Fibroblast of villous mesenchyme (primary cell): Measurements from ENCODE around the gene DUSP1. TPM values are rescaled to one million over a fixed set of nuclear protein-coding genes. Genes with fewer than 3 reads are reported as not detected.
A peak's percentile ranks its signal among the peaks of the same experiment; 100 is the strongest.
"Not testable (repeated sequence)": the region's sequence is repeated elsewhere in the genome, so short reads cannot be mapped to it uniquely, and the experiment has no call there.

ENCODE experiments used
- DNase-seq: peaks from one replicate; pipeline ENCODE4 v3.0.0-alpha.2; 2010; ENCODE audit warnings: low read depth
- H3K4me3 ChIP-seq: 2 replicates; pipeline ENCODE4 v1.5.1; 2011; ENCODE audit warnings: low read depth, mild to moderate bottlenecking, low read length
- total RNA-seq: library from RNA; depleted of rRNA; stranded (reverse); fragments of >200 nt; gene quantifications from 2 replicates; pipeline ENCODE4 v1.2.3, GENCODE V29; 2012
- TF ChIP-seq, protein P1 (sequence below): IDR thresholded peaks from 2 replicates; pipeline ENCODE4 v1.5.1; 2012; ENCODE audit warnings: low read depth, mild to moderate bottlenecking, low read length; ENCODE audit not compliant: insufficient read depth

The DUSP1 gene
- total RNA-seq, 1 donor, result 246 TPM

DNA sequence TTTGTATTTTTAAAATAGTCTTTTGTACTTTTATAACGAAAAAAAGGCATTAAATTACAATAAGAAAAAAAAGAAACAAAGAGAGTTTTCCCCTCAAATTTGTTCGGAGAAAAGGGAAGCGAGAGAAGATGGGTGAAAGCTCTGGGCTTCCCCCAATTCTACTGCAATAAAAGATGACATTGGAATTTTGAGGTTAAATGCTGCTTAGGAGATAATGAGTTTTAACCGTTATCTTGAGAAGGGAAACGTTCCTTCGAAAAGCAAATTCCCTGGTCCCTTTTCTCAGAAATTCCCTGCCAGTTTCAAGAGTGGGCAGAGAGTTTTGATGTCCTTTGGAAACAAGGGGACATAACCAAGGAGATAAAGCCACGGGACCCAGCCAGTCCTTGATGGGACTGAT lies 44.6 kb upstream of the DUSP1 start:
- H3K4me3 ChIP-seq, result no peak overlapping the region
- TF ChIP-seq, protein P1, sequence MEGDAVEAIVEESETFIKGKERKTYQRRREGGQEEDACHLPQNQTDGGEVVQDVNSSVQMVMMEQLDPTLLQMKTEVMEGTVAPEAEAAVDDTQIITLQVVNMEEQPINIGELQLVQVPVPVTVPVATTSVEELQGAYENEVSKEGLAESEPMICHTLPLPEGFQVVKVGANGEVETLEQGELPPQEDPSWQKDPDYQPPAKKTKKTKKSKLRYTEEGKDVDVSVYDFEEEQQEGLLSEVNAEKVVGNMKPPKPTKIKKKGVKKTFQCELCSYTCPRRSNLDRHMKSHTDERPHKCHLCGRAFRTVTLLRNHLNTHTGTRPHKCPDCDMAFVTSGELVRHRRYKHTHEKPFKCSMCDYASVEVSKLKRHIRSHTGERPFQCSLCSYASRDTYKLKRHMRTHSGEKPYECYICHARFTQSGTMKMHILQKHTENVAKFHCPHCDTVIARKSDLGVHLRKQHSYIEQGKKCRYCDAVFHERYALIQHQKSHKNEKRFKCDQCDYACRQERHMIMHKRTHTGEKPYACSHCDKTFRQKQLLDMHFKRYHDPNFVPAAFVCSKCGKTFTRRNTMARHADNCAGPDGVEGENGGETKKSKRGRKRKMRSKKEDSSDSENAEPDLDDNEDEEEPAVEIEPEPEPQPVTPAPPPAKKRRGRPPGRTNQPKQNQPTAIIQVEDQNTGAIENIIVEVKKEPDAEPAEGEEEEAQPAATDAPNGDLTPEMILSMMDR, result no peak
- DNase-seq, result no peak

- not testable (repeated sequence) for H3K4me3 ChIP-seq, DNase-seq
These were observed 40.0 kb upstream of the DUSP1 start for GRCh38 chr5:172810996-172811395.

DNA sequence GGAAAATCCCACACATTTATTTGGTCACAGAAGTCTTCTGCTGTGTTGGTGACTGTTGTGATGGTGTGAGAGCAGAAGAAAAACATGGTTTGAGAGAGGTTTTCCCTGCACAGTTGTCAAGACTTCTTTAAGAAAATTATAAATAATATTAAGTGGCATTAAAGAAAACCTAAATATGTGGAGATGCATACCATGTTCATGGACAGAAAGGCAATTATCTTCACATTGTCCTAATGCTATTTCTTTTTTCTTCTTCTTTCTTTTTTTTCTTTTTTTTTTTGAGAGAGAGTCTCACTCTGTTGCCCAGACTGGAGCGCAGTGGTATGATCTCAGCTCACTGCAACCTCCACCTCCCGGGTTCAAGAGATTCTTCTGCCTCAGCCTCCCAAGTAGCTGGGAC lies 38.8 kb upstream of the DUSP1 start:
- TF ChIP-seq, protein P1, result no peak
- H3K4me3 ChIP-seq, result no peak overlapping the region
- no peak for DNase-seq

DNA sequence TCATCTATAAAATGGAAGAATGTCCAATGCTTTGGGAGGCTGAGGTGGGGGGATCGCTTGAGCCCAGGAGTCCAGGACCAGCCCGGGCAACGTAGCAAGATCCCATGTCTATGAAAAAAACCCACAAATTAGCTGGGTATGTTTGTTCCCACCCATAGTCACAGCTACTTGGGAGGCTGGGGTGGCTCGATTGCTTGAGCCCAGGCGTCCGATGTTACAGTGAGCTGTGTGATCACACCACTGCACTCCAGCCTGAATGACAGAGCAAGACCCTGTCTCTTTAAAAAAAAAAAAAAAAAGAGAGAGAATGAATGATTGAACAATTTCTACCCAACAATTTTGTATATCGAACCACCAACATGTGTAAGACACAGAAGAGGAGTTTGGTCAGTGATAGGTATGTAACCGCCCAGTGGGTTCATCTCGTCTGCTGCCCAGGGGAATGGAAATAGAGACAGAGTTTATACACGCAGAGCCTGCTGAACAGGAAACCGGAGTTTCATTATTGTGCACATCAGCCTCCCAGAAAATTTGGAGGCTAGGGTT lies 36.8 kb upstream of the DUSP1 start:
- H3K4me3 ChIP-seq, result peak overlapping the region; percentile 43
- TF ChIP-seq, protein P1, result no peak
- DNase-seq, result no peak

GRCh38 chr5:172806897-172807672 lies 36.1 kb upstream of the DUSP1 start:
- H3K4me3 ChIP-seq, result peak overlapping the region; percentile 43
- peak; percentile 96 for DNase-seq
- TF ChIP-seq, protein P1, result no peak

GRCh38 chr5:172805736-172806255 lies 34.8 kb upstream of the DUSP1 start:
- TF ChIP-seq, protein P1, result no peak
- H3K4me3 ChIP-seq, result no peak overlapping the region
- DNase-seq, result no peak

DNA sequence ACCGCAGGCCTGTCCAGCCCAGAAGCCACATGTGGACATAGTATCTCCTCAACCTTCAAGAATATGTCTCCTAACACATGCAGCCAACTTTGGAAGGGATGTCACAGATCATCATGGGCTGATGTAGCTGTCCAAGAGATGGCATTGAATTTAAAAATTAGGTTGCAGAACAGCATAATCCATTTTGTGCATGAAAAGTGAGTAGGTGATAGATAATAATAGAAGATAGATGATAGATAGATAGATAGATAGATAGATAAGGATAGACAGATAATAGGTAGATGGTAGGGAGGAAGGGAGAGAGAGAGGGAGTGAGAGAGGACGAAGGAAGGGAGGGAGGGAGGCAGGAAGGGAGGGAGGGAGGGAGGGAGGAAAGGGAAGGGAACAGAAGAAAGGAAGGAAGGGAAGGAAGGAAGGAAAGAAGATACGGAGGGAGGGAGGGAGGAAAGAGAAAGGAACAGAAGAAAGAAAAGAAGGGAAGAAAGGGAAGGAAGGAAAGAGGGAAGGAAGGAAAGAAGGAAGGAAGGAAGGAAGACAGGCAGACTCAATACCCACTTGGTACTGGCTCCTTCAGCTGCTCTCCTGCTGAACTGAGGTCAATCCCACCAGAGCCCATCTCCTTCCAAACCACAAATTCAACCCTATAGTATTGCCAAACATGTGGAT lies 34.2 kb upstream of the DUSP1 start:
- no peak for DNase-seq
- H3K4me3 ChIP-seq, result no peak overlapping the region
- TF ChIP-seq, protein P1, result no peak
